ENCODE results near the gene TIAM2.

The TIAM2 gene

GRCh38 chr6:155306958-155307357 is 311.8 kb downstream of the TIAM2 start:
- DNase-seq, result no peak
- intact Hi-C loops (cut with DNase I), result no loop called here
